Hematopoietic multipotent progenitor cell treated with erythropoietin and hydrocortisone succinate and interleukin-3 and kit ligand, for 8 days (in vitro differentiated cells): ENCODE results near the gene IL1B.

Experiments
- DNase-seq: peaks from one replicate; pipeline ENCODE4 v3.0.0-alpha.2; 2015

IL1B gene

DNA sequence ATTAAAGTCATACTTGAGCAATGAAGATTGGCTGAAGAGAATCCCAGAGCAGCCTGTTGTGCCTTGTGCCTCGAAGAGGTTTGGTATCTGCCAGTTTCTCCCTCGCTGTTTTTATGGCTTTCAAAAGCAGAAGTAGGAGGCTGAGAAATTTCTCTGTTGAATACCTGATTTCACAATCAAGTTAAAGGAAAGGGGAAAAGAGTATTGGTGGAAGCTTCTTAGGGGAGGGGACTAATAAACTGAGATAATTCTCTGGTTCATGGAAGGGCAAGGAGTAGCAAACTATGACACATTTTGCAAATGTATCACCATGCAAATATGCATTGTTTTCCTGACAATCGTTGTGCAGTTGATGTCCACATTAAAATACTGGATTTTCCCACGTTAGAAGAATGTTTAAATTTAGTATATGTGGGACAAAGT is at the start of gene IL1B:
Gene IL1B, minus strand, starts transcription at position 85 of the 423 bp plus-strand sequence. CDS start 550 bp downstream, outside the sequence.
- DNase-seq: peak; percentile 58

DNA sequence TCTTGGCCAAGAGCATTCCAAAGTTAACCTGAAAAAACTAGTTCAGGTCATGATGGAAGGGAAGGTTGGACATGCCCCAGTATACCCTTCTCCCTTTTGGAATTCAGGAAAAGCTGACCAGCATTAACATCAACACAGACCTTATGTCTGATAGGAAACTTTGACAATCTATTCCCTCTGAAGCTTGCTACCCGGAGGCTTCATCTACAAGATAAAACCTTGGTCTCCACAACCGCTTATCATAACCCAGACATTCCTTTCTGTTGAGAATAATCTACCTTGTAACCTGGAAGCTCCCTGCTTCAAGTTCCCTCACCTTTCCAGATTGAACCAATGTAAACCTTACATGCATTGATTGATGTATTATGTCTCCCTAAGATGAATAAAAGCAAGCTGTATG is 49.7 kb upstream of the IL1B start:
- DNase-seq: no peak

DNA sequence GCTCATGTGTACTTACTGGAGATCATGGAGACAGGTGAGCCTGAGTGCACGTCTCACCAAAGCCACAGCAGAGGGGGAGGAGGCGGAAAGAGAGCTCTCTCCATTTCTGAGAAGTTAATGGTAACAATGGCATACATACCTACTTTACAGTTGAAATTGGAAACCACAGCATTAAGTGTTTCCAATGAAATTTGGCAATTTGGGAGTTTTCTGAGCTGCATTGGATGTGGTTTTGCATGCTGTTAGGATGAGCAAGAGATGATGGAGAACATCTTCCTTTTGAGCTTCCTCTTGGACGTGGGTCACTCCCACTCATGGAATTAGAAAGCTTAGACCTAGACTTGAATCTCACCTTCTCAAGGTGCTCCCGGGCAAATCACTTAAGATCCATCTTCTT is 48.9 kb upstream of the IL1B start:
- DNase-seq: no peak

DNA sequence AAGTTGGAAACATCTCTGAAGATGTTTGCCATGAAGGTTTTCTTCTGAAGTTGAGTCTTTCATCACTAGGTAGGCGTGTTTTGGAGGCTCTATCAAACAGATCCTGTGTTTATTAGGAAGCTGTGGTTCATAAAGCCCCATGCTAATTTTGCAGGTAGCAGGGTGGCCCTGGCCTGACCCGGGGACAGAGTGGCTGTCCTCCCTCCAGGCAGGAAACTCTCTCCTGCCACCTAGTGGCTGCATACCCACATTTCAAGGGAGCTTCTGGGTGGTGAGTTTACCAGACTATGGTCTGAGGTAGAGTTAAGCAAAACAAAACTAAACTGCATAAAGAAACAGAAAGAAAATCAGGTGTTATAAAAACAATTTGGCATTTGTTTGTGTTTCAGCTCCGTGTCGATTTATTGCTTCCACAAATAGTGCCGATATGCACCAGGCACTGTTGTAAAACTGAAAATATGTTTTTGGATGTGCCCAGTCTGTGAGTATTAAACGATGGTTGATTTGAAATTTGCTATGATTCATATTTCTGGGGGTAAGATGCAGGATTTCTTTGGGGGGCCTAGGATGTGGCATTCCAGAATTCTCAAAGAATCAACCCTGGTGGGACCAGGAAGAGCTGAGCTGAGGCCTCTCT is 48.4 kb upstream of the IL1B start:
- DNase-seq: peak; percentile 75

DNA sequence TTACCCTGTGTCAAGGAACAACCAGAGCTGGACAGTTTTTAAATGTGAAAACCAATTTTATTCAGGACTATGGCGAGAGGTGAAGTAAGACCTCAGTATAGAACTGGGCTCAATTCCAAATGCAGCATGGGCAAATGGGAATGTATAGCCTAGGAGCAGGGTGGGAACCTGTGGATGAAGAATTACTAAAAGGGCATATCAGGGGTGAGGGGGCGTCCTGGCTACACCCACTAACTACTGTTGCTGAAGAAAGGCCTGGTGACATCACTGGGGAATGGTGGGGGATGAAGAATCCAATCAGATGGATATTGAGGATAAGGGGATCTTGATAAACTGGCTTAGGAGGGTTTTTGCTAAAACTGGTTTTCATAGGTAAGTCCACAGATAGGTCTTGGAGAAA is 47.1 kb upstream of the IL1B start:
- DNase-seq: no peak

DNA sequence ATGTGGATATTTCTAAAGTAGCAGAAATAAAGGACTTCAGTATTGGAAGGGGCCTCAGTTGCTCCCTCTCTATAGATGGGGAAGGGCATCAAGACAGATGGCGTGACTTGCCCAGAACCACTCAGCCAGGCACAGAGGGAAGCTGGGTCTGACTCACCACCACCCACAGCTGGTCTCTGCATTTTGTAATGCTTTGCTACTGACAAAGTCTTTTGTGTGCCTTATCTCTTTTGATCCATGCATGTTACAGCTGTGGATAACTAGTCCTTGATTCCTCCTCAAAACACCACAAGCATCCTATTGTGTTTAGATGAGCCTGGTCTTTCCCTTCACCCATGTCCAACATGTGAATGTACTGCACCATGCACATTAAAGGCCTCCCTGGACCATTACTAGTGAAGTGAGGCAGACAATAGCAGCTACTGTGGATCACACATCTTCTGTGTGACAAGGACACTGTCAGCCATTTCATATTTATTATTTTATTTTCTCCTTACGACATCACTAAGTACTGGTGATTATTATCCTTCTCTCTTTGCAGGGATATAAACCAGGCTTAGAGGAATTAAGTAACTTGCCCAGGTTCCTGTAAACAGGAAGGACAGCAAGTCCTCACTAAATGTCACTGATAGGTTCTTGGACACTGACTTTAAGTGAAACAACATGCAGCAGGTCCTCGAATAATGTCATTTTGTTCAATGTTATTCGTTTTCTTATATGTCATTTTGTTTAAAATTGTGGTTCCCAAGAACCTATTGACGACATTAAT is 44.8 kb upstream of the IL1B start:
- DNase-seq: peak; percentile 82

DNA sequence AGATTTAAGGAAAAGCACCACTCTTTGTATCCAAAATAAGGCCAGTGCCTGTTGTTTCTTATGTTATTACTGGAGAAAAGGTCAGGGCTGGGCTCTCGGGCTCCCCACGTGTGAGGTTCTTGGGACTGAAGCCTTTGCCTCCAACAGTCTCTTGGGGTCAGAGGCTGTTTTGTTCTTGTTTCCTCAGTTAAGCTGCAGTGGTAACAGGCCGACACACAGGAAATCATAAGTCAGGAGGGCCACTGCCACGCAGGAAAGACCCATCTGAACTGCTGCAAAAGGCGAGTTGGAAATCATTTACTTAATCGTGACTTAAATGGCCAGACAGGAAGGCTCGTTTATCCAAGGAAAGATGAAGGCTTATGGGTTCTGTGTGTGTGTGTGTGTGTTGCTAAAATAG is 44.1 kb upstream of the IL1B start:
- no peak for DNase-seq

DNA sequence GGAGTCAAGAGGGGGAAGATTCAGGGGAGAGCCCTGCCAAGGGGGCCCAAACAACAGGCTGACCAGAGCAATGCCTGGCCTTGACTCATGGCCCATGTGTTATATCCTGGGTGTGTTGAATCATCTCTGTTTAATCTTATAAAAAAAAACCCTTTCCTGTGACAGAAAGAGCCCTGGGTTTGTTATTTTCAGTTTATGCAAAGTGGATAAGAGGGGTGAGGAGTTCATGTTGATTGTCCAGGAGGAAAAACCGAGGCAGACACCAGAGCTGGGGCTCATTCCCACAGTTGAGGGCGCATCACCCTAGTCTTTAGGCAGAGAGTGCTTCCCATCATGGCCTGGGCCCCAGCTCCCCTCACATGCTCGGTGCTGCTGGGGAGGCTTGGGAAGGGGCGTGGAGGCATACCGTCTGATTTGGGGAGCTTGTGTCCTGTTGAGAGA is 43.5 kb upstream of the IL1B start:
- no peak for DNase-seq

DNA sequence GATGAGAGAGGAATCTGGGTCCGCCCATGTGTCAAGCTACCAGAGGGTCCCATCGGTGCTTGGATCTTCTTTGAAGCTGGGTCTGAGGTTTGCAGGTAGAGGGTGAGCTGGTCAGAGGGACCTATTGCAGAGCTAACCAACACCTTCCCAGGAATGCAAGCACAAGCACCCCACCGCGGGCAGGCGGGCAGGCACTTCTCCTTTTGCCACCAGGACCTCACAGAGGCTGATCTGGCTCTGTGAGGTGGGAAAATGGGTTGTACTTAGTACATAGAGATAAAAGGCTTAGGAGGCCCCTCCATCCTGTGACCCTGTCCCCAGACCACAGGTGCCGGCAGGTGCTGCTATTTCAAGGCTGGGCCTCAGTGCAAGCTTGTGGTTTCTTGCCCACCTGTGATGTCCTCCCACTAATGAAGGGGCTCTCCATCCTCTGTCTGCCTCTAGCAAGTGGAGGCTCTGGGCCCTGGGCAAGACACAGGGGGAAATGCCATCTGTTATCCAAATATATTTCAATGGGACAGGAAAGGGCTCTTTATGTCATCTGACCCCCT is 43.0 kb upstream of the IL1B start:
- DNase-seq: no peak

DNA sequence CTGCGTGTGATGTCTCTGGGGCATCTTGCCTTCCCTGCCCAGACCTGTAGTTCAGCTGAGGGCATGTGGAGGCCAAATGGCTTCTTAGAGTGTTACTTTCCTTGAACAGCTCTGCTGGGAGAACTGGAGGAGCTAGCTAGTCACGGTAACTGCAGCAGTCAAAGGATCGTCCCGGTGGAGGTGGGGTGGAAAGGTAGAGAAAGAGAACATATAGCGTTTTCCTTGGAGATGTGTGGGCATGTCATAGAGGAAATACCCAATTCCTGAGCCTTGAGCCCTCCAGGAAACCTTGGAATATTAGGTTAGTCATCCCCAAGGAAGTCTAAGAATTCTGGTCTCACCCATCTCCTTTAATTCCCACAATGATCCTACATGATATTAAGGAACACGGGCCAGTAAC is 40.8 kb upstream of the IL1B start:
- DNase-seq: no peak

DNA sequence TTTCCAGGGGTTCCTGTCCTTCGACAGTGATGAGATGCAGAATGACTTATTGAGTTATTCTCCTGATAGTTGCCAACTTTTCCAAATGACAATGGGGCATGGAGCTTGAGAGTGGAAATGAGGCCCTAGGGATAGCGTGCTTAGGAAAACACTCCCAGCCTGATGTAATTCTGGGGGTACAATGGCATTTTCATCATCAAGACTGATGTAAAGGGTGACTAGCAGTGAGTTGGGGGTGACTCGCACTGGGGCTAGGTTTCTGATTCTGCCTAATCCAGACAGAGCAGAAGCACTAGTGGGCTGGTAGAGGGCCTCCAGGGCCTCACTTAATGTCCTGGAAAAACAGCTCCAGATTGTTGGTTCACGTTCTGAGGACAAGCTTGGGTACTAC is 40.4 kb upstream of the IL1B start:
- DNase-seq: no peak

DNA sequence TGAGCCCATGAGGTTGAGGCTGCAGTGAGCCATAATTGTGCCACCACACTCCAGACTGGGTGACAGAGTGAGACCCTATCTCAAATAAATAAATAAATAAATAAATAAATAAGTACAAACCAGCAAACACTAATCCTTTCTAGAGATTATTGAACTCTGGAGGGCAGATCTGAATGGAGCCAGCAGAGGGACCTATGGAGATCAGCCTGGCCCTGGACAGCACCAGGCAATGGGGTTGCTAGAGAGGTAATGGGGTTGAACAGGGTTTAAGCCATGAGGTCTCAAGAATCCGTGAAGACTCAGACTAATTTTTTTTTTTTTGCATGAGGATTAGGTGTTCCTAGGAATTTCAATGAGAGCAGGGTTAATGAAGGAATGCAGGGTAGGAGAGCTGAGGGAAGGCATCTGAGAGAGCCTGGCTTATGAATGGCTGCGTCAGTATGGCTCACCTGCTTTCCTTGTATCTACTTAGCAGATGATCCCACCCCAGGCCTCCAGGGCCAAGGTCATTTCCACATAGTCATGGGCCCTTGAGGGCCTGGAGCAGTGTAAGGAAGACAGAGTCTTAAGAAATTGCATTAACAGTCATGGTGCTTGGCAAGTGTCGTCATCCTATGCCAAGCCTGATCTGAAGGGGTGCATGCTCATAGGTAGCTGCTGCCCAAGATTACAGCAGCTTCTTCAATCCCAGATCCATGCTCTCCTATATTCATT is 39.8 kb upstream of the IL1B start:
- DNase-seq: no peak

DNA sequence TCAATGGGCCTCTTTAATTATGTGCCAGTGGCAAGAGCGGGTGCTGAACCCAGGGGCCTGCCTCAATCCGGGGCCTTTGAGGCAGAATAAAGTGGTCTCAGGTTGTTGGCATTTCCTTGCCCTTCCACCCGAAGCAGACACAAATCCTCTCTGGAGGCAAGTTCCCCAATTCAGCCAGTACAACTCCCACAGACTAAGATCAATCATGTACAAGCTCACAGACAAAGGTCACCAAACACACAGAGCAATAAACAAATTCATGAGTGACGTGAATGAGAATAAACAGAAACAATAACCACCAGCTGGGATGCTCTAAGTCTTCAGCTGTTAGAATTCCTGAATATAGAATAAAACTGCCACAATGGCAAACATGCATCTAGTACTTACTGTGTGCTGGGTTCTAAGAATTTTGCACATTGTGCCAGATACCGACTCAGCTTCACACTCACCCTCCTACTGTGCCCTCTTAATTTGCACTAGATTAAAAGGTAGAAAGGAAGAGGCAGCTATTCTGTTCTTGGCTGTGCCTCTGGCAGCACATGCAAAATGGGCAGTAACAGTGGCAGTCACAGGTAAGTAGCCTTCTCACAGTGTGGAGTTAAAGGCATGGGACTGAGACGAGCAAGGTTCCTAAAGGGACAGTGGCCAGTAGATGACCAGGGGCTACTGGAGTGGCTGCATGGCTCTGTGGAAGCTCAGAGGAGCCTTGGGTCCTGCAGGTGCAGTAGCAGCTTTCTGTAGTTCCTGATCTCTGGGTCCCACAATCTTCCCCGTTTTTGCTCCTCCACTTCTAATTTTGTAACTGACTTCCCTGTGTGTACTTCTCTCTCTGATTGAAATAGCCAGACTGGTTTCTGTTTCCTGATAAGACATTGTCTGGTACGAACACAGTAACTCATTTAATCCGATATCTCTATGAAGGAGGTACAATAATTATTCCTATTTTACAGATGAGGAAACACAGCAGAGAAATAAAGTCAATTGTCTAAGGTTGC is 34.6 kb upstream of the IL1B start:
- peak; percentile 40 for DNase-seq

DNA sequence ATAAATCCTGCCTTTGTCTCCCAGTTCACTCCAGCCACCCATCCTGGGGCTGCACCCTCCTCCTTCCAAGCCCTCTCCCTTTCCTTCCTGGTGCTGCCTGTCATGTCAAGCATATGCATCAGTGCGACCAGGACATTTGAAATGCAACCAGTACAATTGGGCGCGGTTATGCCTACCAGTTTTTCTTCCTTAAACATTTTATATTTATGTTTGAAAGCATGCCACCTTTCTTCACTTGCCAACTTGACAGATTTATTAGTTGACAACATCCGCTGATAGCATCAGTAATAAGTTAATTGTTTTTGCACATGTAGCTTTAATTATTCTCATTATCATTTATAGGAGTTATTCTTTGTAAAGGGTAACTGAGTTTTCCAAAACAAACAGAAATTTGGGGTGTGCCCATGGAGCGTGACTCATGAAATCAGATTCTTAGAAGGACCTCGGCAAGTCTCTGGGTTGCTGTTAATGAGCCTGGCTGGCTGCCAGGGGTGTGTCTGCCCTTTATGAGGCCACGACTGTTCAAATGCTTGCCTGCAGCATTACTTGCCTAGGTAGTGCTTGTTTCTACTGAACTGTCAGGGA is 32.8 kb upstream of the IL1B start:
- peak; percentile 98 for DNase-seq

DNA sequence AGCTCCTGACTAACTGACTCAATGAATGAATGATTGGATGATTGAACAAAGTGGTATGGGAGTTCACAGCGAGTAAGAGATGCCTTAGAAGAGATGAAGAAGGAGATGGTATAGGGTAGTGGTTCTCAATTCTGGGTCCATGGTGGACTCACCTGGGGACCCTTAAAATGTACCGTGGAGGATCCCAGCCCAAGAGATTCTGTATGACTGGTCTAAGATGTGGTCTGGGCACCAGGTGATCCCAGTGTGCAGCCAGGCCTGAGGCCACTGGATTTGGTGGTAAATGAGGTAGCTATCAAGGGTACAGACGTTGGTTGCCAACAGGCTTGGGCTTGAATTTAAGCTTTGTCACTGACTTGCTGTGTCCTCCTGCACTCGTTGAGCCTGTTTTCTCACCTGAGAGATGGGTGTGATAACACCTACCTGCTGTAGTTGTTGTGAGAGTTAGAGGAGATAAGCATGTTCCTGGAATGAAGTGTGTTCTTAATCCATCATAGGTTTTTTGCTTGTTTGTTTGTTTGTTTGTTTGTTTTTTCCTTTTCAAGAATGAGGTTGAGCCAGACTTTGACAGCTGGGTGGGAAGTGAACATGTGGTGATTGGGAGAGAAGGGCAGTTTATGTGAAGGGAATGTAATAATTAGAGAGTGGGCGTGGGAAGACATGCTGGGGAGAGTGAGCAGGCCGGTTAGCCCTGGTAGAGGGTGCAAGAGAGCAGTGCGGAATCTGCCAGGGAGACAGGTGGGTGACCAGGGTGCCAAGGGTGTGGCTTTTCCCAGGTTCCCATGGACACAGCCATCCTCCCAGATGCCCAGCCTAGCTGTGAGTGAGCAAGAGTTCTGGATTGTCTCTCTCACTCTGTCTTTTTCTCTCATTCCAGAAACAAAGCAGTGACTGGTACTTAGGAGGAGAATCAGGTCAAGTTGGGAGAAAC is 31.4 kb upstream of the IL1B start:
- DNase-seq: no peak

DNA sequence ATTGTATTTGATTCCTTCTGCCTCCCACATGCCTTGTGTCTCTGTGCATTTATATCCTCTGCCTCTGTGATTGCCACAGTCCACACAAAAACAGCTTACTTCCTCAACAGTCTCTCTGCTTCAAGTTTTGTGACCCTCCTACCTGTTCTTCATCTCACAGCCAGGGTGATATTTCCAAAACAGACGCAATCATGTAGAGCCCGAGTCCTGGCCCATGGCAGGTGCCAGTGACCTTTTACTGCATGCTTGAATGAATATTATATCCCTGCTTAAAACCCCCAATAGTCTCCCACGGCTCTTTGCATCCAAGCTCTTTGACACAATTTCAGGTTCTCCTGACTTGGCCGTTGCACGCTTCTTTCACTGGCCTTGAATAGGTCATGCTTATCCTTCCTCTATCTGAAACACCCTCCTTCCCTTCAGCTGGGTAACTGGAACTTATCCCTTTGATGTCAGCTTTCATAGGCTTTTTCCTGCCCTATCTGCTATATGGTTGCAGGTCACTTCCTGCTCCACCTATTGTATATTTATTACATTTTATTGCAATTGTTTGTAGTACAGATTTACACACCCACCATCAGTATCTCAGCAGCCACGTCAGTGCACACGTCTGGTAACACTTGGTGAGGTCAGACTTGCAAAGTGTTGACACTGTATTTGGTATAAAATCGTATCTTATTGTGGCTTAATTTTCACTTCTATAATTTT is 29.7 kb upstream of the IL1B start:
- no peak for DNase-seq

DNA sequence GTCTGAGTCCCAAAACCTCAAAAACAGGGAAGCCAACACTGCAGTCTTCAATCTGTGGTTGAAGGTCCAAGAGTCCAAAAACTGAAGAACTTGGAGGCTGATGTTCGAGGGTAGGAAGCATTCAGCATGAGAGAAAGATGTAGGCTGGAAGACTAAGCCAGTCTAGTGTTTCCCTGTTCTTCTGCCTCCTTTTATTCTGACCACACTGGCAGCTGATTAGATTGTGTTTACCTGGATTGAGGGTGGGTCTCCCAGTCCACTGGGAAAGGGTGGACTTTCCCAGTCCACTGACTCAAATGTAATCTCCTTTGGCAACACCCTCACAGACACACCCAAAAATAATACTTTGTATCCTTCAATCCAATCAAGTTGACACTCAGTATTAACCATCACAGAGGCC is 27.5 kb upstream of the IL1B start:
- no peak for DNase-seq

DNA sequence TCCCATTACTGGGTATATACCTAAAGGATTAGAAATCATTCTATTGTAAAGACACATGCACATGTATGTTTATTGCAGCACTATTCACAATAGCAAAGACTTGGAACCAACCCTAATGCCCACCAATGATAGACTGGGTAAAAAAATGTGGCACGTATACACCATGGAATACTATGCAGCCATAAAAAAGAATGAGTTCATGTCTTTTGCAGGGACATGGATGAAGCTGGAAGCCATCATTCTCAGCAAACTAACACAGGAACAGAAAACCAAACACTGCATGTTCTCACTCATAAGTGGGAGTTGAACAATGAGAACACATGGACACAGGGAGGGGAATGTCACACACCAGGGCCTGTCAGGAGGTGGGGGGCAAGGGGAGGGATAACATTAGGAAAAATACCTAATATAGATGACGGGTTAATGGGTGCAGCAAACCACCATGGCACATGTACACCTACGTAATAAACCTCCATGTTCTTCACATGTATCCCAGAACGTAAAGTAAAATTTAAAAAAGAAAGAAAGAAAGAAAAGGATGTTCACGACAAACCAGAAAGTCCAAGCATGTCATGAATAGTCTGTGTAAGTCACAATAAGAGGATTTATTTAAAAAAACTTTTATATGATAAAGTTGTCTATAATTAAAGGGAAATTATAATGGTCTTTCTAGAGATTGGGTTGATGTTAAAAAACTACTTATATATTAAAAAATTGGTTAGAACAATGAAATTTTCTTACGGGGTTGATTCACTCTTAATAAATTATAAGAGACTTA is 23.0 kb upstream of the IL1B start:
- DNase-seq: peak; percentile 43

DNA sequence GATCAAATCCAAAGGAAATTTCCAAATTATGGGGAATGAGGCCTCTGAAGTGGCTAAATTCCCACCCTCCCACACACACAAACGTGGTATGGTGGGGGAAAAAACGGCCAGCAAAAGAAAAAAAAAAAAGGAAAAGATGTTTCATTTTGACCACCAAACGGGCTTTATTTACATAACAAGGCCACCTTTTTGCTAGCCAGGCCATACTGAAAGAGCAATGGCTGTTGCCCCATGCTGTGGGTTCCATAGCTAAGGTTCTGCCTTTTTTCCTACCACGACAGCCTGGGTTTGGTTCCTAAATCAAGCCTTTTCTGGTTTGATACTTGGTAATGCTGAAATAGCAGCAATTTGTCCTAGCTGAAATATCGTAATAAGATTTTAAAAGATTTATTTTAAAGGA is 14.0 kb upstream of the IL1B start:
- DNase-seq: no peak
